HepG2 (cell line): ENCODE measurements around the gene PRKCE.

Experiments
- CHD4 ChIP-seq: fragments of 200-600 bp; sonication (generic); IDR thresholded peaks from 2 replicates; pipeline ENCODE4 v1.7.0; 2017; ENCODE audit warnings: mild to moderate bottlenecking, low read length, borderline replicate concordance
- CTCF ChIP-seq: sonication (generic); formaldehyde crosslinking; IDR thresholded peaks from 2 replicates; pipeline ENCODE4 v1.5.0; 2020; ENCODE audit warnings: mild to moderate bottlenecking, missing genetic modification reagents, moderate library complexity
- ESRRA ChIP-seq: sonication (generic); formaldehyde crosslinking; IDR thresholded peaks from 2 replicates; pipeline ENCODE4 v1.5.1; 2020; ENCODE audit warnings: mild to moderate bottlenecking, low read depth, missing genetic modification reagents
- KAT8 ChIP-seq: IDR thresholded peaks from 2 replicates; pipeline ENCODE4 v1.6.1; 2016; ENCODE audit warnings: missing genetic modification reagents, missing compliant biosample characterization
- MAX ChIP-seq: IDR thresholded peaks from 2 replicates; pipeline ENCODE4 v1.6.1; 2012; ENCODE audit warnings: inconsistent platforms
- POLR2A ChIP-seq, 2 experiments: IDR thresholded peaks; 2 replicates each; pipeline ENCODE4 v1.6.1; 2011; ENCODE audit warnings: low read depth in 2 of 2, low read length in 2 of 2, mild to moderate bottlenecking in 1 of 2, moderate library complexity in 1 of 2; ENCODE audit not compliant: insufficient read depth in 1 of 2
- TCF7 ChIP-seq: sonication (generic); IDR thresholded peaks from 2 replicates; pipeline ENCODE4 v1.6.1; 2016; ENCODE audit warnings: antibody characterized with exemption, low read depth
- ZEB1 ChIP-seq: IDR thresholded peaks from 2 replicates; pipeline ENCODE4 v1.6.1; 2012; ENCODE audit warnings: mild to moderate bottlenecking, low read depth, inconsistent platforms; ENCODE audit not compliant: insufficient replicate concordance
- ZNF138 ChIP-seq: sonication (generic); formaldehyde crosslinking; IDR thresholded peaks from 2 replicates; pipeline ENCODE4 v1.5.0; 2020; ENCODE audit warnings: mild to moderate bottlenecking, low read depth, missing genetic modification reagents
- ZNF34 ChIP-seq: sonication (generic); formaldehyde crosslinking; IDR thresholded peaks from 2 replicates; pipeline ENCODE4 v1.4.0; 2020; ENCODE audit warnings: mild to moderate bottlenecking, missing genetic modification reagents, borderline replicate concordance
- ZNF639 ChIP-seq: conservative IDR thresholded peaks from 2 replicates; pipeline ENCODE4 v1.6.1; 2018; ENCODE audit warnings: missing genetic modification reagents

- TF ChIP-seq ZNF639 (CRISPR knock-in tag), result no peak
- no peak for TF ChIP-seq ZNF34 (CRISPR knock-in tag)
- TF ChIP-seq ESRRA (CRISPR knock-in tag), result no peak
- no peak for TF ChIP-seq ZNF138 (CRISPR knock-in tag)
- no peak for TF ChIP-seq TCF7
- TF ChIP-seq KAT8 (CRISPR knock-in tag), result no peak
- no peak for TF ChIP-seq CTCF (CRISPR knock-in tag)
- TF ChIP-seq POLR2A (IDR thresholded peaks at IDR 0.05; ENCODE audit: insufficient read depth in 1 of 2, low read depth in 2 of 2, low read length in 2 of 2), result no peak
- TF ChIP-seq MAX, result no peak
- TF ChIP-seq CHD4, result no peak
- TF ChIP-seq ZEB1, result no peak
Observed at GRCh38 chr2:45837812-45838341, 186.4 kb downstream of the PRKCE start.
